Stimulated activated CD4-positive, alpha-beta T cell treated with anti-CD3 and anti-CD28 coated beads, Interleukin-15, amount 100 ng/mL, for 24 hours (primary cell): ENCODE data around the gene KRTAP1-1.
"Not testable (repeated sequence)": the region's sequence is repeated elsewhere in the genome, so short reads cannot be mapped to it uniquely, and the experiment has no call there.

ENCODE experiments used
- DNase-seq: peaks from one replicate; pipeline ENCODE4 v3.0.0-alpha.2; 2020

KRTAP1-1 gene

DNA sequence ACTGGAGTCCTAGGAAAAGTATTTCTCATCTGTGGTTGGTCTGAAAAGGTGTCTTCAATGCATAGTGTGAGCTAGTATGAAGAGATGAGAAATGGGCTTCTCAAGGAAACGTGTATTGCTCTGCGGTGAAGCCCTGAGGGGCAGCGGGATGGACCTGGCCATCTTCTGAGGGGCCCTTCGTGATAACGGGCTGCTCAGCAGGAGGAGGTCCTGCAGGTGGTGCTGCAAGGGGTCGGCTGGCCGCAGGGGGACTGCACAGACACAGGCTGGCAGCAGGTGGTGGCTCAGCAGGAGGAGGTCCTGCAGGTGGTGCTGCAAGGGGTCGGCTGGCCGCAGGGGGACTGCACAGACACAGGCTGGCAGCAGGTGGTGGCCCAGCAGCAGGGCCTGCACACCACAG, 13.3 kb upstream of the KRTAP1-1 start:
- not testable (repeated sequence) for DNase-seq

DNA sequence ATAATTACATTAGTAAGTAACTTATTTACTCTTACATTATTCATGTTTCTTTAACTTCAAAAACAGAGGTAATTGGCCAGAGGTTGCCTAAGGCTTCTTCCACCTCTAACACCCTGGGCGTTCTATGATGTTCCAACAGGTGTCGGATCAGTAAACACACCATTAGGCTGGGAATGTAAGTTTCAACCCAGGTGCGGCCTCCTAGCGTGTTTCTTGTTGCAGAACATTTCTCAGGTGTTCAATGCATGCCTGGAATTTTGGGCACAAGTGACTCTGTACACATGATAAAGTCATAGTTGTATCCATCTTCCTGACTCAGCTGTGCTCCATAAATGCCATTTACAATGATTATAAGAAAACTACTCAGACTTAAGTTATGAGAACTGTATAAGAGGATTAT, 12.8 kb upstream of the KRTAP1-1 start:
- no peak for DNase-seq

DNA sequence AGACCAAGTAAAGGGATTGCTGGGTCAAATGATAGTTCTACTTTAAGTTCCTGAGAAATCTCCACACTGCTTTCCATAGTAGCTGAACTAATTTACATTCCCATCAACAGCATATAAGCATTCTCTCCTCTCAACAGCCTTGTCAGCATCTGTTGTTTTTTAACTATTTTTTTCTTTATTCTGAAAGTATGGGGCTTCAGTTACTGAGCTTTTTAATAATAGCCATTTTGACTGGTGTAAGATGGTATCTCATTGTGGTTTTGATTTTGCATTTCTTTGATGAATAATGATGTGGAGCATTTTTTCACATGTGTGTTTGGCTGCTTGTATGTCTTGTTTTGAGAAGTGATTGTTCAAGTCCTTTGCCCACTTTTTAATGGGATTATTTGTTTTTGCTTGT, 11.3 kb upstream of the KRTAP1-1 start:
- no peak for DNase-seq

DNA sequence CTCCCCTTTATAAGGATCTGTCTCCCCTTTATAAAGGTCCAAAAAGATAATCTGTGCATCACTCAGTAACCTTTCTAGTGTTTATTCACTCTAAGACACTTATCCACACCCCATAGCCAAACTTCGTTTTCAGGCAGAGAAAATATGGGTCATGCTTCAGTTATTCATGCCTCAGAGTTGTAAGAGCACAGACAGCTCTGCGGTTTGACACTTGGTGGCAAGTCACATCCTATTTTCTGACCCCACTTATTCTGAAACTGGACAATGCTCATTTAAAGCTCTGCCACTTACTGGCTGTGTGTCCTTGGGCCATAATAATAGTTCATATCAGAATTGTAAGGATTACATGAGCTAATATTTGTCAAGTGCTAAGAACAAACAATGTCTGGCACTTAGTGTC, 7.9 kb upstream of the KRTAP1-1 start:
- no peak for DNase-seq

DNA sequence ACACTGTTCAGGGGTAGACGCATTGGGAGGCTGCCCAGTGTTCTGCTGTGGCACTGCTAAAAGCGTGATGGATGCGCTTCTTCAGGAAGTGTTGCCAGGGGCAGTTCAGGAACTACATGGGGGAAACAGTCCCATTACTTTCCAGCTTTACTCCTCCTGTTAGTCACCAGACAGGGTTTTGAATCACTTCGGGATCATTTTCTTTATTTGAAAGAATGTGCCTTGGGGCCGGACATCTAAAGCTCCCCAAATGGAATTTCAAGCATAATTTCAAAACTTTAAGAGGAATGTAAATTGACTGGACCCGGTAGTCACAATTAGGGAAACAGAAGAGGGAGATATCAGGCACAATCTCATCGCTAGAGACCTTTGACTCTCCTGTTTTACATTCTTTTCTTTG, 7.2 kb upstream of the KRTAP1-1 start:
- DNase-seq: no peak

DNA sequence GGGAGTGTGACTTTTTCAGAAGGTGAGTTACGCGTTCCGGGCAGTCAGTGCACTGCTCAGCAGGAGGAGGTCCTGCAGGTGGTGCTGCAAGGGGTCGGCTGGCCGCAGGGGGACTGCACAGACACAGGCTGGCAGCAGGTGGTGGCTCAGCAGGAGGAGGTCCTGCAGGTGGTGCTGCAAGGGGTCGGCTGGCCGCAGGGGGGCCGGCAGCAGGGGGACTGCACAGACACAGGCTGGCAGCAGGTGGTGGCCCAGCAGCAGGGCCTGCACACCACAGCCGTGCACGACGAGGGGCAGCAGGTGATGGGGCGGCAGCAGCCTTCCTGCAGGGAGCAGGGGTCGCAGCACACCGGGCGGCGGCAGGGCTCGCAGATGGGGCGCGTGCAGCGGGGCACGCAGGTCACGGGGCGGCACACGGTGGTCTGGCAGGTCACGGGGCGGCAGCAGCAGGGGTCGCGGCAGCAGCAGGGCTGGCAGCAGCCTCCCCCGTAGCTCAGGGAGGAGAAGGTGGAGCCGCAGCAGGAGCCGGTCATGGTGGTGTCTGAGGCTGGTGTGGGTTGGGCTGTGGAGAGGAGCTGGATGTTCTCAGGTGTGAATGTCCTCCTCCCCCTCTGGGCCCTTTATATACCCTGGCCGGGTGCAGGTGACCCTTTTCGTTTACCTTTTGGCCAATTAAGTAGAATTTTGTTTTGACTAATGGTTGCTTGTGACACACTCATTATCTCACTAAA, 5.7 kb upstream of the KRTAP1-1 start, which contains the start of gene KRTAP2-1:
TSS of gene KRTAP2-1 (minus strand) at position 582 of the 731 bp plus-strand sequence. CDS start at position 533, 49 bp downstream.
- DNase-seq: not testable (repeated sequence)

DNA sequence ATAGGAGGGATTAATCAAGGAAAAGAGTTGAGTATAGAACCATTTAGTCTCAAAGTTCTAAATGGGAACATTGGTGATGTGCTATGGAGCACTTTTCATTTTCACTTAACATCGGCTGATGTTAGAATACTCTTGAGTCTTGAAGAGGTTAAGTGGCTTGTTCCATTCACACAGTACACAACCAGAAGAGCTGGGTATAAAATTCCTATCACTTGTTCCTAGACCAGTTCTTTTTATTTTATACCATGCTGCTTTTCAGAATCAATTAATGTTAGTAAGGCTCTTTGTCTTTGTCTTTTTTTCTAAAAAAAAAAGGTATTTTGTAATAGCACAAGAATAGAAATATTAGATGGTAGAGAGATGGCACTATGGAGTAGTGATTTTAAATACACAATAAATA, 1.7 kb upstream of the KRTAP1-1 start:
- no peak for DNase-seq

DNA sequence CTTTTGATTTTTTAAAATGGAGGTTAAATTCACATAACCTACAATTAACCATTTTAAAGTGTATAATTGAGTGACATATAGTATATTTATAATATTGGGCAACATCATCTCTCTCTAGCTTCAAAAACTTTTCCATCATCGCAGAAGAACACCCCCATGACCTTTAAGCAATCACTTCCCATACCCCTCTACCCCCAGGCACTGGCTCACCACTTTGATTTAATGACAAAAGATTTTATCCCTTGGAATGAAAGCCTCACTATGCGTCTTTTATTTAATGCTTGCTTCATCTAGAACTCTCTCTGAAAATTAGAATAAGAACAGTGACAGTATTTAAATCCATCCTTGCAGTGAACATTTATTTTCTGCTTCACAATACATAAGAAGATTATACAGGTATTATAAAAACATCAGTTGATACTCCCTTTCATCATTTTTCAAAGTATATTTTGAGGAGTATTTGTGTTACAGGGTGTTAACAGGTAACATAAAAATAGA, 3.3 kb downstream of the KRTAP1-1 start:
- DNase-seq: no peak

DNA sequence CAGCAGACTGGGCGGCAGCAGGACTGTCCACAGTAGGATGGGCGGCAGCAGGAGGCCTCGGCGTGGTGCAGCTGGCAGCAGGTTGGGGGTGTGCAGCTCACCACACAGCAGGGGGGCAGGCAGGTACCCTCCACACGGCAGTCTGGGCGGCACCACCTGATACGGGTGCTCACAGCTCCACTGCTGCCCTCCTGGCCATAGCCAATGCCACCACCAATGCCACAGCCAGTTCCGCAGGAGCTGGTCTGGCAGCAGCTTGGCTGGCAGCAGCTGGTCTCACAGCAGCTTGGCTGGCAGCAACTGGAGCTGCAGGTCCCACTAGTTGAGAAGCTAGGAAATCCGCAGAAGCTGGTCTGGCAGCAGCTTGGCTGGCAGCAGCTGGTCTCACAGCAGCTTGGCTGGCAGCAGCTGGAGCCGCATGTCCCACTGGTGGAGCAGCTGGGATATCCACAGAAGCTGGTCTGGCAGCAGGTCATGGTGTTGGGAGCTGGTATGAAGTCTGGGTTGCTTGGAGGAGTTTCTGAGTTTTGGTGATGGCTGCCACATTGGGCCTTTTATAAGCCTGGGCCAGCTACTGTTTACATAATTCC, 6.8 kb downstream of the KRTAP1-1 start, which contains the start of gene KRTAP1-3:
TSS of gene KRTAP1-3 (minus strand) at position 529 of the 590 bp plus-strand sequence. CDS start at position 476, 53 bp downstream.
- DNase-seq: not testable (repeated sequence)

DNA sequence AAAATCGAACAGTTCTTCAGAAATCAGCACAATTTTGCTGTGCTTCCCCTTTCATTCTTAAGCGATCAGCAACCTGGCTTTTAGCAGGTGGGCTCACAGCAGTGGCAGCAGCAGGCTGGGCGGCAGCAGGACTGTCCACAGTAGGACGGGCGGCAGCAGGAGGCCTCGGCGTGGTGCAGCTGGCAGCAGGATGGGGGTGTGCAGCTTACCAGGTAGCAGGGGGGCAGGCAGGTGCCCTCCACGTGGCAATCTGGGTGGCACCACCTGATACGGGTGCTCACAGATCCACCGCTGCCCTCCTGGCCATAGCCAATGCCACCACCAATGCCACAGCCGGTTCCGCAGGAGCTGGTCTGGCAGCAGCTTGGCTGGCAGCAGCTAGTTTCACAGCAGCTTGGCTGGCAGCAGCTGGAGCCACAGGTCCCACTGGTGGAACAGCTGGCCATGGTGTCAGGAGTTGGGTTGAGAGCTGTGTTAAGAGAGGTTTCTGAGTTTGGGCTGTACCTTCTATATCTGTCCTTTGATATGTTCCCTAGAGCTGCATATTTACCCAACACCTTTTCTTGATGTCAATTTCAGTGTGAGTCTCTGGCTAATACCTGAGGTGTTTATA, 11.5 kb downstream of the KRTAP1-1 start, which contains the start of gene KRTAP1-4:
TSS of gene KRTAP1-4 (minus strand) at position 563 of the 613 bp plus-strand sequence. CDS start at position 446, 117 bp downstream.
- DNase-seq: no peak

DNA sequence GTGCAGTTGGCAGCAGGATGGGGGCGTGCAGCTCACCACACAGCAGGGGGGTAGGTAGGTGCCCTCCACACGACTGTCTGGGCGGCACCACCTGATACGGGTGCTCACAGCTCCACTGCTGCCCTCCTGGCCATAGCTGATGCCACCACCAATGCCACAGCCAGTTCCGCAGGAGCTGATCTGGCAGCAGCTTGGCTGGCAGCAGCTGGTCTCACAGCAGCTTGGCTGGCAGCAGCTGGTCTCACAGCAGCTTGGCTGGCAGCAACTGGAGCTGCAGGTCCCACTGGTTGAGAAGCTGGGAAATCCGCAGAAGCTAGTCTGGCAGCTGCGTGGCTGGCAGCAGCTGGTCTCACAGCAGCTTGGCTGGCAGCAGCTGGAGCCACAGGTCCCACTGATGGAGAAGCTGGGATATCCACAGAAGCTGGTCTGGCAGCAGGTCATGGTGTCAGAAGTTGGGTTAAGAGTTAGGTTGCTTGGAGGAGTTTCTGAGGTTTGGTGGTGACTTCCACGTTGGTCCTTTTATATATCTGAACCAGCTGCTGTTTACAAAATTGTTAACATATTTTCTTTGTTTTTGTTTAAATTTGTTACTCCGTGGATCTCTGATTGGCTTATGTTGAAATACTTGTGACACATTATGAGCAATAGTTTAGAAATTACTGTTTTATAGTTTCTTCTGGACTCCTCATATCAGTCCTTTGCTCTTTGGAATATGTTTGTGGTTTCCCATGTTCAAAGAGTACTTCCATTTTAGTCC, 14.4 kb downstream of the KRTAP1-1 start, which contains the start of gene KRTAP1-5:
TSS of gene KRTAP1-5 (minus strand) at position 494 of the 757 bp plus-strand sequence. CDS start at position 441, 53 bp downstream.
- no peak for DNase-seq

DNA sequence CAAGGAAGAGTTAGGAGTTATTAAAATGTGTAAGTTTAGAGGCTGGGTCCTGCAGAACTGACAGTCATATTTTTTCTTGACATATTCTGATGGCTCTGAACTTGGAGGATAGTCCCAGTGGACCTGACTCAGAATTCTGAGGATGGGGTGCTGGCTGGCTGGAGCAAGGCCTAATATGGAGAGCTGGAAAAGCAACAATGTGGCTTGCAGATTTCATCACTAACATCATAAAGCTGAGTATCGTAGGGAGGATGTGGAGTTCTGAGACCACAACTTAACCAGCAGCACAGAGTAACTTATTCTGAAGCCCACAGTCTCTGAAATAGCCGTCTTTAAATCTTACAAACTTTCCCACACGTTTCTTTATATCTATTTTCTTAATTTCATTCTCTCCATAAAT, 16.6 kb downstream of the KRTAP1-1 start:
- DNase-seq: no peak

DNA sequence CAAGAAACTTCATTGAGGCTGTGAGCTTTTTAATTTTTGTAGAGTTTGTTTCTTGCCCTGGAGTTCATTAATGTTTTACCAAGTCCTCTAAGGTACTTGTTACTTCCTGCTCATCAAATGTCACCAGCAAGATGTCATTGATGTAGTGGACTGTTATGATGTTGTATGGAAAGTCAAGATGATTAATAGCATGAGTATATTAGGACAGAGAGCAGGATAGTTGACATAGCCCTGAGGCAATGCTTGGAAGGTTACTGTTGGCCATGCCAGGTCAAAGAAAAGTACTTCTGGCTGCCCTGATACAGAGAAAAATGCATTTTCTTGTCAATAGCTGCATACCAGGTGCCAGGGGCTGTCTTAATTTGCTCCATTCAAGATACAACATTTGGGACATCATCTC, 20.9 kb downstream of the KRTAP1-1 start:
- no peak for DNase-seq

DNA sequence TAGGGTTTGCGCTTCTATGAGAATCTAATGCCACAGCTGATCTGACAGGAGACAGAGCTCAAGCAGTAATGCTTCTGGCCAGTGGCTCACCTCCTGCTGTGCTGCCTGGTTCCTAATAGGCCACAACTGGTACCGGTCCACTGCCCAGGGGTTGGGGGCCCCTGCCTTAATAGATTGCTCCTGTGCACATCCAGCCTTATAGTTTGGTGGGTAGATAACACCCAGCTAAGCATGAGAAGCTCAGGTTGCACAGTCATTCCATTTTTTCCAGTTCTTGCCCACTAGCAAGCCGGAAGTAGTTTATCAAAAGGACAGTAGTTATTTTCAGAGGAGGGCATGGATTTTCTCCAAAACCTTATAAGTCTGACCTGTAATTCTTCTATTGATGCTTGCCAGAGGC, 21.8 kb downstream of the KRTAP1-1 start:
- DNase-seq: no peak

DNA sequence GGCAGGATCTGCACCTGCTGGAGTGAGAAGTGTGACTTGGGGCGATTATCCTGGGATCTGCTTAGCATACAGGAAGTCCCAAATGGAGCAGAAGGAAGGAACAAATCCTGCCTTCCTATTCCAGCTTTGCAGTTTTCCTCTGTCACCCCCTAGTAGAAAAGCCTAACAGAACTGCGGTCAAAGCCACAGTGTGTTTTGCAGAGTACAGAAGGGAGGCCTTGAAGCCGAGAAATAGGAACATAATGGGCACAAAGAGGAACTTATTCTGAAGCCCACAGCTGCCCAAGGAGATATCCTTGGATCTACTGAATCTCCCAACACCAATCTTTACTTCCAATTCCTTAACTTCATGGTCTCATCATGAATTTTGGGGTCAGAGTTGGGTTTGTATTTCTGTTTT, 22.7 kb downstream of the KRTAP1-1 start:
- DNase-seq: no peak

DNA sequence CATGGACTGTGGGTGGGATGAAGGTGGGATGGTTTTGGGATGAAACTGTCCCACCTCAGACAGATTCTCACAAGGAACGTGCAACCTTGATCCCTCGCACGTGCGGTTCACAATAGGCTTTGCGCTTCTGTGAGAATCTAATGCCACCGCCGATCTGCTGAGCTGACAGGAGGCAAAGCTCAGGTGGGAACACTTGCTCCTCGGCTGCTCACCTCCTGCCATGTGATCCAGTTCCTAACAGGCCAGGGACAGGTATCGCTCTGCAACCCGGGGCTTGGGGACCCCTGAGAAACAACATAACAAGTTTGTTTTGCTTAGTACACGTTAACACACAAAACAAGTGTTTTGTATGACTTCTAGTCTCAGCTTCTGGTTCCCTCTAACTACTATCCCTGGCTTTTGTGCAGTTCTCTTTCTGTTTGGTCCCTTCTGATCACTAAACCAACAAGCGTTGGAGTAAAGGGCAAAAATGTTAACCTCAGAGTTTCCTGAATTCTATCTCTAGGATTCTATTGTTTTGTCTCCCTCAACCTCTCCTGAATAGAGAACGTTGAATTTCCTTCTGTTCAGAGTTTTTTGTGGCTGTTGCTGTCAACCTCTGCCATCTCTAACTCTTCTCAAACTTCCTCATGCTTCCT, 24.6 kb downstream of the KRTAP1-1 start:
- no peak for DNase-seq

DNA sequence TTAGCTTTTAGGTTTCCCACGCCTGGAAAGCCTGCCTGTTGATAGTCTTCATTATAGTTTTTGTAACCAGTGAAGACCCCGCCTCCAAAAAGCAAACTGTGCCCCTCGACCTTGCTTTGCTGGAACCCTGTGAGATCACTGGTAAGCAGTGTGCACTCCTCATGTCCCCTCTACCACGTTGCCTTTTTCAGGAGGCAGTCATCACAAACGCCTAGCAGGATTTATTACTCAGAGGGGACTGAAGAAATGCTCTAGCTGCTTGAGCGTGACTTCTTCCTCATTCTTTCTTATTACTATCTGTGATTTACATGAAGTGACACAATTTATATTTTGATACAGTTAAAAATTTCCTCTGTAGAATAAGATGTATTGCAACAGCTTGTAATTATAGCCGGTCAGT, 25.8 kb downstream of the KRTAP1-1 start:
- DNase-seq: no peak

DNA sequence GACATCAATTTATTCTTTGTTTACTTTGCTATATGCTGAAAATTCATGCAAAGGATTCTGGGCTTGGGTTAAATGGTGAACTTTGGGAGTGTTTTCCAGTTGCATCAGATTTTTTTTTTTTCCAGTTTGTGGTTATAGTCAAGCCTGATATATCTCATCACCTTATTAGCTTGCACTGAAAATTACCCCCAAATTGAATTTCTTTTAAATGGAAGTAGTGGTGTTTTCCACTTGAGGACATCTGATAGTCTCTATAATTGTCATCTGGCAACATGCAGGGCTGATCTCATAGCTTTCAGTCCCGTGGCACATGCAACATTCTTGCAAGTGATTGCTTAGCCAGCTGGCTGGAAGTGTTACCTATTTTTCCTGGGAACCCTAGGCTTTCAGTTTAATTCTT, 27.6 kb downstream of the KRTAP1-1 start:
- DNase-seq: no peak

DNA sequence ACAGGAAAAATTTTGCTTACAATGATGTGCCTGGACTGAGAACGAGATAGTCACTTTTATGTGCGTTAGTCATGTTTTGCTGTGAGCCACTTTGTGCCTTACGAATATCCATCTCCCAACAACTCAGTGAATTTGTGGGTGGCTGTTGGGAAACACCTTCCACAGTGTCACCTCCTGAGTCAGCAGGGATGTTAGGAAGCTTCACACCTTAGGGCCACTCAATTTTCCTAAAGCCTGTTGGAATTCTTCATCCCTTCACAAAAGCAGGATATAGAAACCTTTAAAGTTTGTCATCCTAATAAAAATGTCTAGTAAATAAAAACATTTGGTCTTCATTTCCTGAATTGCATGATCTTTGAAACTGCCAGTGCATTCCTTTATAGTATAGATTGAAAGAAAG, 28.1 kb downstream of the KRTAP1-1 start:
- DNase-seq: no peak

DNA sequence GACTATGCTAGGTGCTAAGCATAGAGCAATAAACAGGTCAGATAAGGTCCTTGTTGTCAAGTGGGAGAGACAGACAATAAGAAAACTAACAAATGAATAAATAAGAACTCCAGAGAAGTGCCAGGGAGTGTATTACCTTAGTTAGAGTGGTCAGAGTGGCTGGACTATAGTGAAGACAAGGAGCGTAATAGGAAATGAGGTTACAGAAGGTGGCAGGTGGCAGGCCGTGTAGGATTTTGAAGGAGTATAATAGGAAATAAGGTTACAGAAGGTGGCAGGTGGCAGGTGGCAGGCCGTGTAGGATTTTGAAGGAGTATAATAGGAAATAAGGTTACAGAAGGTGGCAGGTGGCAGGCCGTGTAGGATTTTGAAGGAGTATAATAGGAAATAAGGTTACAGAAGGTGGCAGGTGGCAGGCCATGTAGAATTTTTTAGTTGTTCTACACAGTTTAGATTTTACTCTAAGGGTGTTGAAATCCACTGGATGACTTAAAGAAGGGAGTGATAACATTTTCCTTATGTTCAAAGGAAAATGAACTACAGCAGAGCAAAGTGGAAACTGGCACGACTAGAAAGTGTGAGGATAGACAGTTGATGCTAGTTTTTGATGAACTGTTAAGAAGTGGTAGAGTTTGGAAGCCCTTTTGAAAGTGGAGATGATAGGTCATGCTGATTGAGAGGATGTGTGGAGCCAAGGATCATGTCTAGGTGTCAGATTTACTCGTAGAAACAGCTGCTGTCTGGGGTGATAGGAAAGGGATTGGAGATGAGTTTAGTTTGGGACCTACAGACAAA, 28.7 kb downstream of the KRTAP1-1 start:
- DNase-seq: no peak

DNA sequence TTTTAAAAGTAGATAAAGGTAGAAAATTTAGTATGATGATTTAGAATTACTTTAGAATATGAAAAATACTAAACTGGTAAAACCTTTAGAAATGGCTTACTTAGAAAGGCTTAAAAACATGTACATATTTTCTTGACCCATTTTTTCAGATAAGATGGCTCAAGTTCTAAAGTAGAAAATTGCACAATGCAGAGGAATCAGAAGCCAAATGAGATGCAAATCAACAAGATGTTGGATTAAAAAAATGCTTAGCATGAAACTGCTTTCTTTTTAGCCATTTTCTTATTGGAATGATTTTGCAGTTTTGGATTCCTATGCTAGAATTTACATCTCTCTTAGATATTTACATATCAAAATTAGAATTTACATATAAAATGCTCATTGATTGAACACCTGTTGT, 30.8 kb downstream of the KRTAP1-1 start:
- no peak for DNase-seq

DNA sequence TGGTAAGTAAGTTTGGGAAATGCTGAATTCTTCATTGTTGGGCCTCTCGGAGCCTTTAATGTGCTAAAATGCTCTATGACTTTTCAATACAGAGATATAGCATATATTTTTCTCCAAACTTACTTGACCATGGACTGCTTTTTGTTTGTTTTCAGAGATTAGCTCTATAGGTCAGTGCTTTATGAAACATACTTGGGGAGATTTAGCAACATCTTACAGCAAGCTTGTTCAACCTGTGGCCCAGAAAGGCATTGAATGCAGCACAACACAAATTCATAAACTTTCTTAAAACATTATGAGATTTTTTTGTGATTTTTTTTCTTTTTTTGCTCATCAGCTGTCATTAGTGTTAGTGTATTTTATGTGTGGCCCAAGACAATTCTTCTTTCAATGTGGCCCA, 31.3 kb downstream of the KRTAP1-1 start:
- DNase-seq: no peak
